Measurements from ENCODE around the gene DENND5A. TPM values are rescaled to one million over a fixed set of nuclear protein-coding genes. Genes with fewer than 3 reads are reported as not detected.

The DENND5A gene
- total RNA-seq, 4 donors from 2014 or later, result 13.8 to 56.3 (median 23.4) TPM

GRCh38 chr11:9207229-9207628 is 57.9 kb downstream of the DENND5A start:
- H3K27ac ChIP-seq, result no peak overlapping the region
- DNase-seq, result no peak
- H3K4me1 ChIP-seq, result peaks cover 0 to 33% (median 11%) of the 10 kb centered on the region in 3 donors
- H3K27me3 ChIP-seq, result no peaks in the 10 kb centered on the region
- intact Hi-C loops (cut with DNase I), result no loop called here
- TF ChIP-seq CTCF (IDR thresholded peaks at IDR 0.05) (no peak), POLR2A (IDR thresholded peaks at IDR 0.05) (no peak)
- no peak overlapping the region for H3K4me3 ChIP-seq
- H3K9me3 ChIP-seq, result no peaks in the 10 kb centered on the region
- peaks cover 0 to 22% (median 0%) of the 10 kb centered on the region in 3 donors for H3K36me3 ChIP-seq
- WGBS, 2 donors, result 93 to 95% methylated on average over 2 of the region's 2 CpGs

DNA sequence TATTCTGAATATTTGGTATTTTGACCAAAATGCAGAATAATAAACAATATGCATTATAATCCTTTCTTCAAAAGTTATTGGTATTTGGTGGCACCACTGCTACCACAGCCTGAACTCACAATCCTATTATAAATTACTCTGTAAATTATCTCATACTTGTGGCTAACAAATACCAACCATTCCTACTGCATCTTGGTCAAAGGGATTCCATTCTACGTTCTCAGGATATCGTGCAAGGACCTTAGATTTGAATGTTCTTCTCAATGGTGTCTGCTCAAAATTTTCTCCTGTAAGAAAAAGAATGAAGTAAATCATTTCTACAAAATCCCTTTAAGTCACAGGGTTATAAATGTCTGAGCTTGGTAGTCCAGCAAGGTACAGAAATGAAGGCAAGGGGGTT is 58.7 kb downstream of the DENND5A start:
- TF ChIP-seq CTCF (IDR thresholded peaks at IDR 0.05) (no peak), POLR2A (IDR thresholded peaks at IDR 0.05) (no peak)
- Histone ChIP-seq H3K36me3 (peaks cover 0 to 22% (median 0%) of the 10 kb centered on the region in 3 donors), H3K4me3 (no peak overlapping the region), H3K4me1 (peaks cover 0 to 27% (median 10%) of the 10 kb centered on the region in 3 donors), H3K27me3 (no peaks in the 10 kb centered on the region), H3K27ac (no peak overlapping the region), H3K9me3 (no peaks in the 10 kb centered on the region)
- 87 to 97% methylated on average over 2 of the region's 2 CpGs for WGBS, 2 donors
- DNase-seq, result no peak
- intact Hi-C loops (cut with DNase I), result no loop called here

- Histone ChIP-seq H3K27me3 (no peaks in the 10 kb centered on the region), H3K4me3 (no peak overlapping the region), H3K9me3 (no peaks in the 10 kb centered on the region), H3K4me1 (peaks cover 0 to 1% (median 0%) of the 10 kb centered on the region in 3 donors), H3K27ac (no peak overlapping the region), H3K36me3 (peaks cover 0 to 22% (median 0%) of the 10 kb centered on the region in 3 donors)
- 84 to 87% methylated on average over 11 to 12 of the region's 12 CpGs for whole genome bisulfite sequencing, 2 donors
- no peak for TF ChIP-seq POLR2A (IDR thresholded peaks at IDR 0.05)
- no peak for TF ChIP-seq CTCF (IDR thresholded peaks at IDR 0.05)
- no peak for DNase-seq
- intact Hi-C loops (cut with DNase I), result no loop called here
Measured at GRCh38 chr11:9203691-9204311, 61.3 kb downstream of the DENND5A start.

DNA sequence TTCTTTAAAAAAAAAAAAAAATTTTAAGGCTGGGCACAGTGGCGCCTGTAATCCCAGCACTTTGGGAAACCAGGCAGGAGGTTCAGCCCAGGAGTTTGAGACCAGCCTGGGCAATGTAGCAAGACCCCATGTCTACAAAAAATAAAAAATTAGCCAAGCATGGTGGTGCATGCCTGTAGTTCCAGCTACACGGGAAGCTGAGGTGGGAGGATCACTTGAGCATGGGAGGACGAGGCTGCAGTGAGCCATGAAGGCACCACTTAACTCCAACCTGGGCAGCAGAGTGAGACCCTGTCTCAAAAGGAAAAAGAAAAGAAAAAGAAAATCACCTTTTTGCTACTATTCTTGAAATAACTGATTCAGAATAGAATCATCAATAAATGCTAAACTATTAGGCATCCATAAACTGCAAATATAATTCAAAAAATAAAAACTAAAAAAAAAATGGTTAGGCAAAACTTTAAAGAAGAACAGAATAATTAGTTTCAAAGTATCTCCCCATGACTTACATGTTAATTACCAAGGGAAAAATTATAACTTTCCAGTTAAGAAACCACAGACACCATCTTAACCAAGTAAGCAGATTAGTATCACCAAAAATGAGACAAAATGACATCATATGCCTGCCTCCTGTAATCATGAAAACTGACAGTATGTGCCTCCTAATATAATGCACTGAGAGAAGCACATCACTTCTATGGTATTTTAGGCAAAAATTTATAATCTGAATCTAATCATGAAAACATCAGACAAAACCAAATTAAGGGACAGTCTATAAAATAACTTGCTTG is 63.6 kb downstream of the DENND5A start:
- 89 to 94% methylated on average over 3 of the region's 3 CpGs for WGBS, 2 donors
- Histone ChIP-seq H3K27me3 (no peaks in the 10 kb centered on the region), H3K9me3 (no peaks in the 10 kb centered on the region), H3K36me3 (peaks cover 0 to 22% (median 0%) of the 10 kb centered on the region in 3 donors), H3K27ac (no peak overlapping the region), H3K4me3 (no peak overlapping the region), H3K4me1 (no peaks in the 10 kb centered on the region)
- intact Hi-C loops (cut with DNase I), result no loop called here
- no peak for DNase-seq
- TF ChIP-seq CTCF (IDR thresholded peaks at IDR 0.05), result no peak
- TF ChIP-seq POLR2A (IDR thresholded peaks at IDR 0.05), result no peak

DNA sequence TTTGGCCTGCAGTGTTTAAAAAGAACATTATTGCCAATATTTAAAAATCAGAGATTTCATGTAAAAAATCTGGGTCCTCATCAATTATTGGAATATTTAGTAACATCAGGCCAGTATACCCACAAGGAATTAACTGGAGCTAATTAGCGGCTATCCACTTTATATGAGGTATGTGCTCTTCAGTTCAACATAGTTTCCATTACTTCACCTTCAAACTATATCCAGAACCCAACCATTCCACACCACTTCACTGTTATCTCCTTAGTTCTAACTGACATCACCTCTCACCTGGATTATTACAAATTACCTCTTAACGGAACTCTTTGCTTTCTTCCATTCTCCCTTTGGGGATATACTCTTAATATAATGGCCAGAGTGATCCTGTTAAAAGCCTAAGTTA is 64.7 kb downstream of the DENND5A start:
- peaks cover 0 to 17% (median 0%) of the 10 kb centered on the region in 3 donors for H3K36me3 ChIP-seq
- 95 to 98% methylated on average over 2 of the region's 2 CpGs for WGBS, 2 donors
- intact Hi-C loops (cut with DNase I), result no loop called here

More for the DNA sequence above, 64.7 kb downstream of the DENND5A start:
- TF ChIP-seq POLR2A (IDR thresholded peaks at IDR 0.05), result no peak
- no peak for TF ChIP-seq CTCF (IDR thresholded peaks at IDR 0.05)
- no peaks in the 10 kb centered on the region for H3K27me3 ChIP-seq
- no peak overlapping the region for H3K27ac ChIP-seq
- no peak for DNase-seq
- H3K9me3 ChIP-seq, result no peaks in the 10 kb centered on the region
- no peak overlapping the region for H3K4me3 ChIP-seq
- no peaks in the 10 kb centered on the region for H3K4me1 ChIP-seq

Measured in esophagus squamous epithelium (tissue), 5 donors.